Mesenchymal stem cell (in vitro differentiated cells and primary cell): ENCODE results near the gene L2HGDH.
A peak's percentile ranks its signal among the peaks of the same experiment; 100 is the strongest.

ENCODE experiments used
- DNase-seq: peaks from one replicate; pipeline ENCODE4 v3.0.0-alpha.2; 2013
- H2AFZ ChIP-seq: one replicate; pipeline ENCODE4 v1.6.1; 2013; ENCODE audit warnings: low read depth, mild to moderate bottlenecking, control low read depth, inconsistent platforms, low read length, moderate library complexity
- H2AK5ac ChIP-seq: 2 replicates; pipeline ENCODE4 v1.6.1; 2013; ENCODE audit warnings: low read length, moderate library complexity, mild to moderate bottlenecking, inconsistent platforms; ENCODE audit not compliant: severe bottlenecking
- H2BK120ac ChIP-seq: one replicate; pipeline ENCODE4 v1.6.1; 2013; ENCODE audit warnings: low read depth, mild to moderate bottlenecking, inconsistent platforms, low read length, moderate library complexity
- H2BK12ac ChIP-seq, 2 experiments: one replicate each; pipeline ENCODE4 v1.6.1; 2013; ENCODE audit warnings: inconsistent platforms in 2 of 2, low read length in 2 of 2, mild to moderate bottlenecking in 2 of 2, moderate library complexity in 2 of 2, control low read depth in 1 of 2
- H2BK15ac ChIP-seq: one replicate; pipeline ENCODE4 v1.6.1; 2013; ENCODE audit warnings: mild to moderate bottlenecking, low read depth, inconsistent platforms; ENCODE audit not compliant: poor library complexity, severe bottlenecking
- H2BK5ac ChIP-seq: 2 replicates; pipeline ENCODE4 v1.6.1; 2013; ENCODE audit warnings: low read depth, mild to moderate bottlenecking, low read length, control low read depth, inconsistent platforms; ENCODE audit not compliant: poor library complexity, severe bottlenecking
- H3K14ac ChIP-seq, 2 experiments: one replicate each; pipeline ENCODE4 v1.6.1; 2013; ENCODE audit warnings: inconsistent platforms in 2 of 2, low read length in 2 of 2, control low read depth in 1 of 2, mild to moderate bottlenecking in 1 of 2, moderate library complexity in 1 of 2
- H3K18ac ChIP-seq, 2 experiments: one replicate each; pipeline ENCODE4 v1.6.1; 2013; ENCODE audit warnings: inconsistent platforms in 2 of 2, low read length in 2 of 2, control low read depth in 1 of 2, low read depth in 1 of 2, mild to moderate bottlenecking in 1 of 2
- H3K23ac ChIP-seq, 2 experiments: one replicate each; pipeline ENCODE4 v1.6.1; 2013; ENCODE audit warnings: inconsistent platforms in 2 of 2, low read length in 2 of 2, mild to moderate bottlenecking in 2 of 2, moderate library complexity in 2 of 2, control low read depth in 1 of 2
- H3K27ac ChIP-seq: 2 replicates; pipeline ENCODE4 v1.5.1; 2013; ENCODE audit warnings: mild to moderate bottlenecking, moderate library complexity, low read length, control low read depth, inconsistent platforms; ENCODE audit not compliant: poor library complexity, severe bottlenecking
- H3K27me3 ChIP-seq, 2 experiments: 2 replicates each; pipeline versions ENCODE4 v1.6.1 to v1.7.0; 2013; ENCODE audit warnings: low read length in 2 of 2, mild to moderate bottlenecking in 2 of 2, moderate library complexity in 2 of 2, control low read depth in 1 of 2, inconsistent platforms in 1 of 2; ENCODE audit not compliant: control insufficient read depth in 1 of 2, insufficient read depth in 1 of 2
- H3K36me3 ChIP-seq, 2 experiments: 2 replicates each; pipeline versions ENCODE4 v1.6.1 to v1.7.0; 2013; ENCODE audit warnings: low read length in 2 of 2, control low read depth in 1 of 2, inconsistent platforms in 1 of 2, low read depth in 1 of 2, mild to moderate bottlenecking in 1 of 2; ENCODE audit not compliant: insufficient read depth in 2 of 2, control insufficient read depth in 1 of 2
- H3K4ac ChIP-seq, 2 experiments: one replicate each; pipeline ENCODE4 v1.6.1; 2013; ENCODE audit warnings: inconsistent platforms in 2 of 2, low read length in 2 of 2, mild to moderate bottlenecking in 2 of 2, moderate library complexity in 2 of 2, control low read depth in 1 of 2, low read depth in 1 of 2
- H3K4me1 ChIP-seq: 2 replicates; pipeline ENCODE4 v1.6.1; 2013; ENCODE audit warnings: low read depth, low read length, control low read depth; ENCODE audit not compliant: control insufficient read depth, insufficient read depth
- H3K4me2 ChIP-seq: 2 replicates; pipeline ENCODE4 v1.6.1; 2013; ENCODE audit warnings: low read length, mild to moderate bottlenecking, inconsistent platforms; ENCODE audit not compliant: poor library complexity, severe bottlenecking
- H3K4me3 ChIP-seq, 2 experiments: 2 replicates each; pipeline versions ENCODE4 v1.5.1 to v1.7.0; 2013; ENCODE audit warnings: low read length in 2 of 2, mild to moderate bottlenecking in 2 of 2, control low read depth in 1 of 2, low read depth in 1 of 2; ENCODE audit not compliant: insufficient read depth in 1 of 2
- H3K79me1 ChIP-seq: replicated peaks from 2 replicates; pipeline ENCODE4 v1.6.1; 2013; ENCODE audit warnings: mild to moderate bottlenecking, control low read depth, low read length, inconsistent platforms; ENCODE audit not compliant: poor library complexity, severe bottlenecking
- H3K9ac ChIP-seq: 2 replicates; pipeline ENCODE4 v1.7.0; 2013; ENCODE audit warnings: mild to moderate bottlenecking, low read length, moderate library complexity
- H3K9me3 ChIP-seq: 2 replicates; pipeline ENCODE4 v1.7.0; 2013; ENCODE audit warnings: mild to moderate bottlenecking, low read length; ENCODE audit not compliant: control insufficient read depth
- H4K8ac ChIP-seq: one replicate; pipeline ENCODE4 v1.6.1; 2013; ENCODE audit warnings: inconsistent platforms, mild to moderate bottlenecking, low read length, moderate library complexity
- H4K91ac ChIP-seq: one replicate; pipeline ENCODE4 v1.6.1; 2013; ENCODE audit warnings: mild to moderate bottlenecking, low read length, inconsistent platforms
- WGBS: methylation state at CpG from one replicate; pipeline ENCODE4 v1.1.7; 2013; ENCODE audit warnings: mixed read lengths; 5-methylcytosine and 5-hydroxymethylcytosine counted together

The L2HGDH gene

DNA sequence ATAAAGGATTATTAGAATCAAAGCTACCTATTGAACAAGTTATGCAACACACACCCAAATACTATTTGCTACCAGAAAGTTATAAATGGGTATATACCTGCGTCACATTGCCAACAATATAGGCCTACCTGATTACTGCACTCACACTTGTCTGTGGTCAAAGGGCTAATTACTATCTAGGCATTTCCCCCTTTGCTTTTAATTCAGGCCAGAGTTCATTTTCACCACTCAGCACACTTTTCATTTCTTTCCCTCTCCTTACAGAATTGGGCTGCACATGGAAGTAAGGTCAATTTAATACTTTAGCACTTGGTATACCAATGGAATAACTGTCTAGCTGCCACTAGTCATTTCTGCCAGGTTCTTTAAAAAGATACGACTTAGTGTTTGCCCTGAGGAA, 82.3 kb downstream of the L2HGDH start:
- H3K9ac ChIP-seq: peak overlapping the region; percentile 92
- no peak overlapping the region for H2AFZ ChIP-seq
- no peaks in the 10 kb centered on the region for H3K9me3 ChIP-seq
- no peak for DNase-seq
- H2BK120ac ChIP-seq: no peak overlapping the region
- no peak overlapping the region for H4K91ac ChIP-seq
- no peaks in the 10 kb centered on the region for H3K27me3 ChIP-seq
- no peak overlapping the region for H3K18ac ChIP-seq
- no peak overlapping the region for H3K23ac ChIP-seq
- peaks cover 5% of the 10 kb centered on the region for H3K4me1 ChIP-seq
- H3K14ac ChIP-seq: no peak overlapping the region
- H4K8ac ChIP-seq: no peak overlapping the region
- H2AK5ac ChIP-seq: no peak overlapping the region
- no peak overlapping the region for H2BK15ac ChIP-seq
- no peak overlapping the region for H3K27ac ChIP-seq
- no peak overlapping the region for H2BK12ac ChIP-seq
- peaks cover 0 to 4% of the 10 kb centered on the region in 2 experiments for H3K36me3 ChIP-seq
- 98% methylated on average over 1 of the region's 2 CpGs for WGBS
- H3K4ac ChIP-seq: no peak overlapping the region
- no peak overlapping the region for H2BK5ac ChIP-seq
- peak overlapping the region in 1 of 2 experiments; percentile 84 for H3K4me3 ChIP-seq
- peak overlapping the region; percentile 43 for H3K4me2 ChIP-seq
- H3K79me1 ChIP-seq: no peaks in the 10 kb centered on the region

DNA sequence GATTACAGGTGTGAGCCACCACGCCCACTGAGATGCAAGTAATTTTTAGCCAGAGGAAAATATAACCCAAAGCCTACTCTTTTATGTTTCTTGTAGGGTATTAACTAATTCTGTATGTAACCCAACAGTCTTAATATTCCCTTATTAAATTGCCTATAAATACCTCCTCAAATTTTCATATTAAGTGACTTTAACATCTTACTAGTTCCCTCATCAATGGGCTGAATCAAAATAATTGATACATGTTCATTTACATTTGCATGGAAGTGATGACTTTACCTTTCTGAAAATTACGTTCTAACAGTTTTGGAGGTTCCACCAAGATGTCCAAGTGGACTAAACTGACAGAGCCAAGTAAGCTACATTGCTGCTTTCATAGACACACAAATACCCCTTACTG, 83.7 kb downstream of the L2HGDH start:
- H3K27ac ChIP-seq: no peak overlapping the region
- no peak overlapping the region for H3K14ac ChIP-seq
- no peak overlapping the region for H2BK15ac ChIP-seq
- H2BK5ac ChIP-seq: no peak overlapping the region
- 100% methylated on average over 1 of the region's 2 CpGs for WGBS
- no peak overlapping the region for H2AK5ac ChIP-seq
- H2BK12ac ChIP-seq: no peak overlapping the region
- no peak overlapping the region for H4K8ac ChIP-seq
- no peak overlapping the region for H3K4me3 ChIP-seq
- no peak overlapping the region for H3K23ac ChIP-seq
- no peak overlapping the region for H4K91ac ChIP-seq
- H3K27me3 ChIP-seq: no peaks in the 10 kb centered on the region
- H3K9me3 ChIP-seq: no peaks in the 10 kb centered on the region
- H3K36me3 ChIP-seq: peaks cover 0 to 4% of the 10 kb centered on the region in 2 experiments
- H3K18ac ChIP-seq: no peak overlapping the region
- H3K4ac ChIP-seq: no peak overlapping the region
- H3K4me2 ChIP-seq: no peak overlapping the region
- H2AFZ ChIP-seq: no peak overlapping the region
- H2BK120ac ChIP-seq: no peak overlapping the region
- peaks cover 2% of the 10 kb centered on the region for H3K79me1 ChIP-seq
- DNase-seq: no peak
- no peak overlapping the region for H3K9ac ChIP-seq
- peaks cover 5% of the 10 kb centered on the region for H3K4me1 ChIP-seq

GRCh38 chr14:50225974-50226297, 86.1 kb downstream of the L2HGDH start:
- peak overlapping the region in 1 of 2 experiments; percentile 27 for H3K4me3 ChIP-seq
- no peak overlapping the region for H2BK5ac ChIP-seq
- H3K14ac ChIP-seq: no peak overlapping the region
- no peaks in the 10 kb centered on the region for H3K27me3 ChIP-seq
- H2AK5ac ChIP-seq: no peak overlapping the region
- peaks cover 2% of the 10 kb centered on the region for H3K79me1 ChIP-seq
- H3K36me3 ChIP-seq: peaks cover 0 to 4% of the 10 kb centered on the region in 2 experiments
- H2BK15ac ChIP-seq: no peak overlapping the region
- no peak overlapping the region for H2BK12ac ChIP-seq
- H3K4ac ChIP-seq: no peak overlapping the region
- 30% methylated on average over 4 of the region's 5 CpGs for WGBS
- peak; percentile 24 for DNase-seq
- H3K27ac ChIP-seq: peak overlapping the region; percentile 36
- H4K91ac ChIP-seq: no peak overlapping the region
- H3K4me1 ChIP-seq: peaks cover 2% of the 10 kb centered on the region
- no peak overlapping the region for H2AFZ ChIP-seq
- no peak overlapping the region for H3K4me2 ChIP-seq
- no peaks in the 10 kb centered on the region for H3K9me3 ChIP-seq
- no peak overlapping the region for H3K18ac ChIP-seq
- peak overlapping the region; percentile 49 for H3K9ac ChIP-seq
- no peak overlapping the region for H2BK120ac ChIP-seq
- no peak overlapping the region for H3K23ac ChIP-seq
- H4K8ac ChIP-seq: no peak overlapping the region

DNA sequence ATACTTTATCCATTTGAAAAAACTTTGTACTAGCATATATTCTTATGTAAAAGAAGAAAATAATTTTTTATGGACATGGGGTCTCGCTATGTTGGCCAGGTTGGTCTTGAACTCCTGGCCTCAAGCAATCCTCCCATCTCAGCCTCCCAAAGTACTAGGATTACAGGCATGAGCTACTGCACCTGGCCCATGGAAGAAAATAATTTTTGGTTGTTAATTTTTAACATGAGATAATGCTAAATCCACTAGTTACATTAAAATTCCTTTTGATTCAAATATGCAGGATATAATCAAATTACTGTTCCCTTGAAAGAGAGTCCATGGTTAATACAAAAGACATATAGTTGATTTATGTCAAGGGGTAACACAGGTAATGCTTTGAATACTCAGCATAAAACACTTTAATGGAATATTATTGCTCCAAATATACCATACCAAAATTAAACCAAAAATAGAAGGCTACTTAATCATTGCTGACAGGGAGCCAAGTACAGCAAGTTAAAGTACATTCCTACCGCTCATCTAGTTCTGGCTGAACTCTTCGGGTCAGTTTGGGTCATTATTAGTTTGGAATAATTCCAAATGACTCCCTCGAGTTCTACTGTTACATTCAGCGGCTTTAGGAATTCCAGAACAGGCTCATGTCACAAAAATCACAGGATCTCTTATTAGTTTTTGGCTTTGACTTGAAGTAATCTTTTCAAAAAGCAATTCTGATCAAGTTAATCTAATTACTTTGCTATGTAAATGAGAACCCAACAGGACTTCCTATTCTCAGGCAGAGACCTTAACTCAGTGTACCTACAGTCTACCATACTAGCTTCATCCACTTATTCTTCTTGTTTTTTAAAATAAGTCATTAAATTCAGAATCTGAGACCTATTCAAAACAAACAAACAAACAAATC, 86.7 kb downstream of the L2HGDH start:
- Histone ChIP-seq H4K91ac (no peak overlapping the region), H2BK120ac (no peak overlapping the region), H2AFZ (no peak overlapping the region), H3K4ac (no peak overlapping the region), H3K14ac (no peak overlapping the region), H3K27me3 (no peaks in the 10 kb centered on the region), H3K9me3 (no peaks in the 10 kb centered on the region), H3K79me1 (peaks cover 2% of the 10 kb centered on the region), H3K4me1 (peaks cover 2% of the 10 kb centered on the region), H4K8ac (no peak overlapping the region), H2BK12ac (no peak overlapping the region), H3K18ac (no peak overlapping the region), H3K9ac (peak overlapping the region; percentile 49), H2BK15ac (no peak overlapping the region), H3K36me3 (peaks cover 0 to 4% of the 10 kb centered on the region in 2 experiments), H3K4me2 (no peak overlapping the region), H3K4me3 (peak overlapping the region in 1 of 2 experiments; percentile 27), H3K23ac (no peak overlapping the region), H2BK5ac (no peak overlapping the region), H3K27ac (peak overlapping the region; percentile 36), H2AK5ac (no peak overlapping the region)
- WGBS: 36% methylated on average over 4 of the region's 5 CpGs
- DNase-seq: peak; percentile 65
